GM21447 (cell line): ENCODE measurements around the gene ABCG8.
A peak's percentile ranks its signal among the peaks of the same experiment; 100 is the strongest.

Experiments used
- ATAC-seq: cut with Tn5 transposase; IDR thresholded peaks from one replicate; pipeline ENCODE4 v1.9.1; 2021; ENCODE audit not compliant: unreplicated experiment

Gene ABCG8

DNA sequence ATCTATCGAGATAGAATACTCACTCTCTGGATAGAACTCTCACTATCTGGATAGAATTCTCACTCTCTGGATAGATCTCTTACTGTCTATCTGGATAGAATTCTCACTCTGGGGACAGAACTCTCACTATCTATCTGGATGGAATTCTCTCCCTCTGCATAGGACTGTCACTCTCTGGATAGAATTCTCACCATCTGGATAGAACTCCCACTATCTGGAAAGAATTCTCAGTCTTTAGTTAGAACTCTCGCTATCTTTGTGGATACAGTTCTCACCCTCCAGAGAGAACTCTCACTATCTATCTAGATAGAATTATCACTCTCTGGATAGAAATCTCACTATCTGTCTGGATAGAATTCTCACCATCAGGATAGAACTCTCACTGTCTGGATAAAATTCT lies 16.5 kb downstream of the ABCG8 start:
- no peak for ATAC-seq

DNA sequence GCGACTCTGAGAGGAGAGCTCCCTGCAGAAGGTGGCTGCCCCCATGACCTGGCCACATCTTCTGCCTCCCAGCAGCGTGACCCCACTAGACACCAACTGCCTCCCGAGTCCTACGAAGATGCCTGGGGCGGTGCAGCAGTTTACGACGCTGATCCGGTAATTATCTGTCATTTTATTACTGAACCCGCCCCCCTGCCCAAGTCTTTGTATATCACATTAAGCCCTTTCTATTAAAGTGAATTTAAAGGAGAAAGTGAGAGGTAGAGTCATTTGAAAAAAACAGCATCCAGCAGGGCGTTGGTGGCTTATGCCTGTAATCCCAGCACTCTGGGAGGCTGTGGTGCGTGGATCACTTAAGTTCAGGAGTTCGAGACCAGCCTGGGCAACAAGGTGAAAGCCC lies 33.4 kb downstream of the ABCG8 start:
- no peak for ATAC-seq

DNA sequence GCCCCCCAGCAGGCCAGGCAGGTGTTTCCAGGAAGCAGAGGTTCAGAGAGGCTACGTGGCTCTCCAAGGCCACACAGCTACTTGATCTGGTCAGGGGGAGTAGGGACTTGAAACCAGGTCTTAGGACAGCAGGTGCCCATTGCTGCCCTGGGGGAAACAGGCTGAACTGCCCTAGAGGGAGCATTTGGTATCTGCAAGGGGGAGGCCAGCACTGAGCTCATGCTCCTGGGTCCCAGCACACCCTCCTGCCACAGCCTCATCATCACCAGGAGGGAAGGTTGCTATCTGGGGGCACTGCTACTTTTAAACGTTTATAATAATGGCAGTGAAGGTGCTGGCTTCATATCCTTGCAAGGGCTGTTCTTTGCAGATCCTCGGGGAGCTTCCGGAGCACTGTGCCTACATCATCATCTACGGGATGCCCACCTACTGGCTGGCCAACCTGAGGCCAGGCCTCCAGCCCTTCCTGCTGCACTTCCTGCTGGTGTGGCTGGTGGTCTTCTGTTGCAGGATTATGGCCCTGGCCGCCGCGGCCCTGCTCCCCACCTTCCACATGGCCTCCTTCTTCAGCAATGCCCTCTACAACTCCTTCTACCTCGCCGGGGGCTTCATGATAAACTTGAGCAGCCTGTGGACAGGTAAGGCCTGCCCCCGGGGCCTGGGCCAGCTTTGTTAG lies 36.1 kb downstream of the ABCG8 start:
- ATAC-seq: no peak

DNA sequence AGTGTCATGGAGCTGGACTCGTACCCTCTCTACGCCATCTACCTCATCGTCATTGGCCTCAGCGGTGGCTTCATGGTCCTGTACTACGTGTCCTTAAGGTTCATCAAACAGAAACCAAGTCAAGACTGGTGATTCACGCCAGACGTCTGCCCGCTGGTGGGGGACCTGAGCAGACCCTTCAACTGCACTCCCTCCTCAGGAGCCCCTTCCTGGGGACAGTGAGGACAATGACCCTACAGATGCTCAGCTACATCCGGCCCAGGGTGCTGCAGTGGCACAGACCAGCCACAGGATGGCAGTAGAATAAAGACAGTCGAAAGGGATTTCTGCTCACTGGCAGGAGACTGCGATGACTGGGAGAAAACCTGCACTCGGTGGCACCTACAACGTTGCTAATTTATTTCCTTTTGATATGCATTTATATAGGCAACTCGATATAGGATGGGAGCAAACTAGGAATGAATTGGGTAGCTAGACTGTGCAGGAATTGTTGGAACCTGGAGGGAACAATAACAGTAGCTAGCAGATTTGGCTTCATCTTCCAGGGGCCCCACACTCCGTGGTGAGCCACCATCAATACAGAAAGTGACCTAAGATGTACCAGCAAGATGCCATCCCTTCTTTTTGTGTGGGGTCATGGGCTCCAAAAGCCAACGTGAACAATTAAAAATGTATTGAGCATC lies 39.2 kb downstream of the ABCG8 start:
- ATAC-seq: peak; percentile 73

DNA sequence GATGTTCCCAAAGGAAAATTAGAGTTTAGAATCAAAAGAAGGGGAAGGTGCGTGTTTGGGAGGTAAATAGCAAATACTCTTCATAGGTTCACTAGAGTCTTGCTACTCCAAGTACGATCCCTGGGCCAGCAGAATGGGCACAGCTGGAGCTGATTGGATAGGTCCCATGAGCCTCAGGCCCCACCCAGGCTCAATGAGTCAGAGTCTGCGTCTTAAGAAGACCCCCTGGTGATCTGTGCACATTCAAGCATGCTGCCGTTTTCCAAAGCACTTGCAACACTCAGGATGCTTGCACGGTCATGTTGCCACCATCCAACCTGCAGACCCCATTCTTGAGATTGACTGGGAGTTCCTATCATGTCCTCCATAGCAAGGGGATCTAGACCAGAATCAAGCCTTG lies 40.5 kb downstream of the ABCG8 start:
- no peak for ATAC-seq

DNA sequence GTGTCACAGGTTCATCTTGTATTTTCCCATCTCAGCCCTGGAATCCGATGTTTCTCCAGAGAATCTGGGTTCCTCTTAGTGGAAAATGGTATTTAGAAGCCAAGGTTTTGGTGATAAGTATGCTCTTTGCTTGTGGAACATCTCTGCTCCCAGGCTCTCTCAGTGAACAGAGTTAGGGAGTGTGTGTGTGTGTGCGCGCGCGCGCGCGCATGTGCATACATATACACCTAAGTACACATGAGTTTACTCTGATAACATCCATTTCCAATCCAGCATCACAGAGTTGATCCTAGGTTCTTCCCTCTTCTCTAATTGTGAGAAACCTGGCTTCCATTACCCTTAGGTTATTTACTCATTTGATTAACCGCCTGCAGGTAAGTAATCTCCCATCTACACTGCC lies 41.7 kb downstream of the ABCG8 start:
- no peak for ATAC-seq

DNA sequence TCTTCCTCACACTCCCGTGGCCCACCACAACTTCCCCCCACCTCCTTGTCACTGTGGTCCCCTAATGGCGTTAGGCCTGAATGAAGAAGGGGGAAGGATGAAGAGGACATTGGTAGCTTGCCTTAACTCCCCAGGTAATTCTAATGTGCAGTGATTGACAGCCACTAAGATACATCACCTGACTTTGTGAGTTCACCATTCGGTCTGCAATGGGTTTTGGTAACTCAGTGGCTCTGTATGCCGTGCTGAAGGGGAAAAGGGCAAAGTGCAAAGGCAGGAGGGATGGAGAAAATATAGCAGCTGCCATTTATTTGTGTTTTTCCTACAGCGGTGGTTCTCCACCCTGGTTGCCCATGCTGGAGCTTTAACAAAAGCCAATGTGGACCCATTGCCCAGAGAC lies 42.2 kb downstream of the ABCG8 start:
- no peak for ATAC-seq

DNA sequence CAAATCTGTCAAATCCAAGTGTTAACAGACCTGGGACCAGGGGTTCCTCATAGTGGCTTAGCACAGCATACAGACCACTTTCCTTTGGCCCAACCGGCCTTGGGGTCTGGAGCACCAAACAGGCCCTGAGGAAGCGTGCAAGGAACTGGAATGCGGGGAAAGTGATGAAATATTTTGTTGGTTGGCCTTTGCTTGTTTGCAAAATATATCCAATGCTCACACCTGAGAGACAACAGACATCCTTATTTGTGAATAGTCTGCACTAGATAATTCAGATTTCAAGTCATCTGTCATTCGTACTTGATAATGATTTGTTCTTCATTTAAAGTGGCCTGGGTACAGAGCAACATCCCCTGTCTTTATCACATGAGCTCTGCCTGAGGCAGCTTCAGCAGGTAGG lies 43.5 kb downstream of the ABCG8 start:
- no peak for ATAC-seq

DNA sequence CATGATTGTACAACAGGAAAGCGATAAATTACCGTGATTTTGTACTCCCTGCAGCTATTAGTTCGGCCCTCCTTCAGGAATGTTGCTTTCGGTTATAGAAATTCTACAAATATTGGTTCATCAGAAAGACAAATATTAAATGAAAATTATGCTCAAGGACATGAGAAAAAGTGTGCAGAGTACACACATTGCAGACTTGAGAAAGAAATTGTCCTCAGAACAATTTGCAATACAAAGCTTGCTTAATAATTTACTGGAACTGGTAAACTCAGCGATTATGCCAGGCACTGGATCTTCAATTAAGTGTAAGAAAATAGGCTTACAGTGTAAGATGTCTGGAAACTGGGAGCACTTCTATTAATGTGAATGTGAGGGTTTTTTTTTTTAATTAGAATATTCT lies 45.9 kb downstream of the ABCG8 start:
- no peak for ATAC-seq

DNA sequence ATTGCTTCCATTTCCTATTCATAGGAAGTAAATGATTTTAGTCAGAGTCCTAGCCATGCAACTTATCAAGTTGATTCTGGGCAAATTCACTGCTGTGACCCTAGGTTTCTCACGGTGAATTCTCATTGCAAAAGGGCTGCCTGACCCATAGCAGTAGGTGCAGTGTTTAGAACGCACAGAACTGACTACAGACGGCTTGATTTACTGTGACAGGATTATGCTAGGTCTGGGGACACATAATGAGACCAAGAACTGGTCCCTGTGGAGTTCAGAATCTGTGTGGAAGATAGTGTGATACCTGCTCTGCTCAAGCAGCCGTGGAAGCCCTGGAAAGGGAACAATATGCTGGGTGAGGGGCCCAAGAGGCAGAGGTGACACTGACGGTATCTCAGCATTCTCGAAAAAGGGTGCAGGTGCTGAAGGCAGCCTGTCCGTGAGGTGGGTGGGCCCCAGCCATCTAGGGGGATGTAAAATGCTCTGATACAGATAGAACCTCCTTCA lies 46.4 kb downstream of the ABCG8 start:
- no peak for ATAC-seq

DNA sequence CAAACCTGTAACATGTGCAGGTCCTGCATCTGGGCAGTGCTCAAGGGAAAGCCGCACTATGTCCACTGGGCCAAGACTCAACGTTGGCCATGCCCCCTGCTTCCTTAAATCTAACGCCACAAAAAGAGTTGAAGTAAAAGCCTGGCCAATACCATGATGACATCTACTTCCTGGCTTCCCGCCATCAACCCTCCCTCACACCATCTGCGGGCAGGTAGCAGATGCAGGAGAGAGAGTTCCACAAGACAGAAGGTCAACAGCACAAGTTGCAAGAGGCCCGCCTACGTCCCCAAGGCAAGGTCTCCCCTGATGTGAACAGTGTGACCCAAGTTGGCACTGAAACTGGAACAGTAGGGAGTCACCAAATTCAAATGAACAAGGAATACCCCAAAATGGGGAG lies 48.4 kb downstream of the ABCG8 start:
- no peak for ATAC-seq

DNA sequence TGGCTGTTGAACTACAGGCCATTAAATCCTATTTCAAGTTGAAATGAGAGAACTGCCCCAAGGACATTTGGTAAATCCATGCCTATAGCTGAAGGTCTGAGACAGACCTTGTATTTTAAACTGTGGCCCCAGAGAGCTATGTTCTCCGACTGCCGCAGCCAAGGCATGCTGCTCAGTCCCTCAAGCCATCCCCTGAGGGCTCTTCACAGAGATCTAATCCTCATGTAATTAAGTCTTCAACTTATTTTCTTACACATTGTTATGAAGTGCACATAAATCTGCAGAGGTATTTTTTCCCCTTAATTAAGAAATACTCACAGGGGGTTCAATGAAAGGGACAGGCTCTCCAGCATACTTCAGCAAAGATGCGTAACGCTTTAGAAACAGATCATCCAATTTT lies 50.6 kb downstream of the ABCG8 start:
- ATAC-seq: no peak

DNA sequence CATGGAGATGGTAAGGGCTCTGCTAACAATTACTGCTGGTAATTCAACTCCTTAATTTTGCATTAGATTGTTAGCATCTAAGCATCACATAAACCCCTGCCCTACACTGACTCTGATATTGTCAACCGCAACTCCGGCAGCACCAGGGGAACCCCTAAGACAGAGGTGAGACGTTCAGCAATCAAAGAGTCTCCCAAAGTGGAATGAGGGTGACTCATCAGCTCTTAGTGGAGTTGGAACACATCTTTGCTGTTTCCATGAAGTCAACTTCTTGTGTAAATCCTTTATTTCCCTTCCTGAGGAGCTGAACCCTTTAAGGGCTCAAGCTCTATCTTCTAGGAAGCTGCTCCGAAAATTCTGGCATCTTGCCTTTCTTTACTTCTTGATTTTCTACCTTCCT lies 52.1 kb downstream of the ABCG8 start:
- no peak for ATAC-seq

DNA sequence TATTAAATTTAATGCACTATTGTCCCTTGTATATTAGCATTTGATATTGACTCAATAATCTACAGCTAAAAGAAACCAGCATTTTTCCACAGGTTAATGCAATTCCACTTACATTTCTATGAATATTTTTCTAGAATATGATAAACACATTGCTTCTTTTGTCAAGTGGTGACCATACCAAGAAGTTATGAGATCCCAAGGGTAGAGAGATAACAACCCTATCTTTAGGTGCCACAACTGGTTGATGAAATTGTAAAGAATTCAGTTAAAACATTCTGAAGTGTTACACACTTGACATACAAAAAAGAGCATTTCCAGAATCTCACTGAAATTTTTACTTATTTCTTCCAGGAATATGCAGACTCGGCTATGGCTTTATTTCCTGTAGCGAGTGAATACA lies 56.0 kb downstream of the ABCG8 start:
- ATAC-seq: no peak

DNA sequence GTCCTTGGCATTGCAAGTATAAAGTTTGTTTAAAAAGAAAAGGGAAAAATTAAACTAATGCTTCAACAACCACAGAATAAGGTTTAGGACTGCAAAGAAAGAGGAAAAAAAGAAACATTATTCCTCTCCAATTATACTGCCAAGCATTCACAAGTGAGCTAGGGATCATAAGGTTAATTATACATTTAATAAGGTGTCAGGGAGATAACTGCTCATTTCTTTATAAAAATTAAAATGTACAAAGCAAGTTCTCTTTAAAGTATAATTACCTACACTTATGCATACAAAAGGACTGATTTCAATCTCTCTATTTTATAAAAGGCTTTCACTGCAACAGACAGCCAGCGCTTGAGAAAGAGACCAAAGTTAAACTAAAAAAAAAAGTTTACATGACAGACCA lies 58.1 kb downstream of the ABCG8 start:
- no peak for ATAC-seq

DNA sequence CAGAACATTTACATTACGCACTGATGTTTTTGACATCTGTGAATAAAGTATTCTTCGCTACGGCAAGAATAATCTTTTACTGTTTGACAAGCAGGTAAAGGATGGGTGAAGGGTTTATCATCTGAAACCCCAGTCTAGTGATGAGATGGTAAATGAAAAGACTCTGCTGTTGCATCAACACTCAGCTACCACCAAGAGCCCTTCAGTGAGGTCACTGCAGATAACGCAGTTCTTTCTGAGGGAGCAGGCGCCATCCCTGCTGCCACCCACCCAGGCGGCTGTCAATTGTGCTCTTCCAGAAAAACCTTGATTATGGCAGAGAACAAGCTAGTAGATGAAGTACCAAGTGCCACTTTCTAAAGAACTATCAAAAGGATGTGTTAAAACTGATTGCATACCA lies 58.7 kb downstream of the ABCG8 start:
- ATAC-seq: no peak

DNA sequence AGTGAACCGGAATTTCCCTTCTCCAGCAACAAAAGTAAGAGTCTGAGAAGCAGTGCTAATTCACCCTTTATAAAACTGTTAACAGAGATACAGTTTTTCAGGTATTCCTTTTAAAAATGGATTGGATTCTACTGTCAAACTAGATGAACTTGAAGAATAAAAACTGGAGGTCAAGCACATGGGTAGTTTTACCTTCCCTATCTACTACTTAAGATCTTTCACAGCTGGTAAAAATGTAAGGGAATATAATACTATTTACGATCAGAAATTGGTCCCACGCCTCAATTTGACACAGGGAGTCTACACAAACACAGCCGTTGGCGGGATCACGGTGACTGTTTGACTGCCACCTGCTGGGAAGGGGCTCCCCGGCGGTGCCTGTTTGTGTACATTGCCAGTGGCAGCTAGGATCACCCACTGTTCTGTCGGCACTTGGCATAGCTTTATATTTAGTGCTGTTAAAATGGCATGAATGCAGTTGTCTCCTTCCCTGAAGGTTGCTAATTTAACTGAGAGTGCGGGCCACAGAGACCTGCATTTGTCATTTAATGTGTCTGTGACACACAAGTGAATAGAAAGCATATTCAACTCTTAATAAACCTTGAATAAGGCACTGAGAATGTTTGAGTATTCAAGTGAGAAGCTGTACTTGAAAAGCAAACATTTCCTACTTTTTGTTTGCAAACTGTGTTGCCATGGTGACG lies 59.5 kb downstream of the ABCG8 start:
- no peak for ATAC-seq

DNA sequence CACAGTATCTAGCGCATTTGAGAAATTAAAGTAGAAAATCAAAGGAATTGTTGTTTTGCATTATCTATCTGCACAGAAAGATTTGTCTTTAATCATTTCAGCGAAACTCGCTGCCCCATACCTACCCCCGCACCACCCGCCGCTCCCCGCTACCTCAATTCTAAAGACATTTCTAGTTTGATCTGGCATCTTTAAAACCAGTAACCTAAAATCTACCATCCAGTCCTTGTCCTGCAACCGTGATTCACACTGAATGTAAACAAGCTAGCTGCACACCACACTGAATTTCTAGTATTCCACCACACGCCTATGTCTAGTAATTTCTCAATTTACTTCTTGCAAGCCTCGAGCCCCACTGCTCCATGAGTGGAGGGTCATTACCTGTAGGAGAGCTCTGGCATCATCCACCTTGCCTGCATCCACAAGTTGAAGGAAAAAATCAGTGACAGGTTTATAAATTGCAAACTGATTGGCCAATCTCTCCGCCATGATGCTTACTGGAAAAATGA lies 60.1 kb downstream of the ABCG8 start:
- no peak for ATAC-seq

DNA sequence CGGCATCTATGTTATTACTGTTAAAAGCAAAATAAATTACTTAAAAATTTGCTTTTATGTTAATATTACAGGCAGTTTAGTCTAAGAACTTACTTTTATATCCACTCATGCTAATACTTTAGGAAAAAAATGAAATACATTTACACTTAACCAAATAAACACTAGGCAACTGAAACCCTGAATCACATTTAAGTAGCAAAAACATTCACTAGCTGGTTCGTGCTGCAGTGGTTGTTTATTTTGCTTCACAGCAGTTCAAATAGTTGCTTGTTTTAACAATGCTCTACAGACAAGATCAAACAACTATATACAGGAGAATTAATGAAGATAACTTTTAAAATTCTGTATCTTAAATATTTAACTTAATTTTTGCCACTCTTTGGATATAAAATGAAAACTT lies 60.8 kb downstream of the ABCG8 start:
- ATAC-seq: no peak

DNA sequence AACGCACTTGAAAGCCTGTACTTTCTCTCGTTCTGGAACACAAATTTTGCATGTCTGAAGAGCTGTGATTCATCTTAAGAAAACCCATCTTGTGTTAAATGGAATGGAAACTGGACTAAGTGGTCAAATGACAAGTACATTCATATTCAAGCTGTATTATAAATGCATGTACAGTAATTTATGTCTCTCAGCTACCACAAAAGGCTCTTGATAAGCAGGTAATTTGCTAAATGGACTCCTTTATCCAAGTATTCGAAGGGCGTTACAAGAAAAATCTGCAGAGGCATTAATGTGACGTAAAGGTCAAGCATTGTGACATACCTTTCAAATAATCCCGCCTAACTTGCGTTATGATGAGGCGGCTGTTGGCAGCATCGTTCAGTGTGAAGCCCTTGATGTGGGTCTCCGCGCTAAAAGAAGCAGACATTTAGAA lies 66.6 kb downstream of the ABCG8 start:
- no peak for ATAC-seq

DNA sequence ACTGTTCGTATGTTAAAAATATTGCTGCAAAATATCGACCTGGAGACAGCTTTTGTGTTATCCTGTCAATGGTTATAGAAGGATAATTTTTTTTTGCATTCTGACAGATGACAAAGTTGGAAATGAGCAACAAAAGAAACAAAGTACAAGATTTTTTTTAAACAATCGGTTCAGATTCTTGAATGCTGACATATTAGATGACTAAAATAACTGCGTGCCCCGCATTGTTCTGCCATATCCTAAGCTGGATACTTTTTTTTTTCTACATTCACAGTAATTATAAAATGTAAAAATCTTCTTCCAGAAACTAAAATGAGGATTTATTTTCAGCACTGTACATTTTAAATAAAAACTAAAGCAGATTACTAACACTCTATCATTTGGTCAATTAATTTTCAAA lies 67.1 kb downstream of the ABCG8 start:
- no peak for ATAC-seq
